ENCODE results near the gene TTC22. TPM values are rescaled to one million over a fixed set of nuclear protein-coding genes. Genes with fewer than 3 reads are reported as not detected.
A peak's percentile ranks its signal among the peaks of the same experiment; 100 is the strongest.

Gene TTC22
- total RNA-seq, 1 experiment from 2014 or later, result 3.0 TPM

DNA sequence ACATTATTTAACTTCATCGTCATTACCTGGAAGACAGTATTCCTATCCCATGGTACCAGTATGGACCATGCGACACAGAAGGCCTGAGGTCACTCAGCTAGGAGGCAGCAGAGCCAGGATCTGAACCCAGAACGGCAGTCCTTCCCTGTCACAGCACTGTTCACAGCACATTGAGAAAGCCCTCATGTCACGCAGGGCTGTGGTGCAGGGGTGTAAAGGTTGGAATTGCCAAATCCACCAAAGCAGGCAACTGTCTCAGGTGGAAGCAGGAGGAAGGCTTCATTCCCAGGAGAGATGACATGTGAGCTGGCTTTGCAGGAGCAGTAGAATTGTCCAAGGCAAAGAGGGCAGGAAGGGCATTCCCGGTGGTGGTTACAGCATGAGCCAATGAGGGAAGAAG is 9.9 kb upstream of the TTC22 start:
- intact Hi-C loops (cut with micrococcal nuclease), result loop anchor here (5.0 kb wide), 1 partner anchor 324 kb away; no protein-coding TSS in a partner anchor
- TF ChIP-seq, protein P1, sequence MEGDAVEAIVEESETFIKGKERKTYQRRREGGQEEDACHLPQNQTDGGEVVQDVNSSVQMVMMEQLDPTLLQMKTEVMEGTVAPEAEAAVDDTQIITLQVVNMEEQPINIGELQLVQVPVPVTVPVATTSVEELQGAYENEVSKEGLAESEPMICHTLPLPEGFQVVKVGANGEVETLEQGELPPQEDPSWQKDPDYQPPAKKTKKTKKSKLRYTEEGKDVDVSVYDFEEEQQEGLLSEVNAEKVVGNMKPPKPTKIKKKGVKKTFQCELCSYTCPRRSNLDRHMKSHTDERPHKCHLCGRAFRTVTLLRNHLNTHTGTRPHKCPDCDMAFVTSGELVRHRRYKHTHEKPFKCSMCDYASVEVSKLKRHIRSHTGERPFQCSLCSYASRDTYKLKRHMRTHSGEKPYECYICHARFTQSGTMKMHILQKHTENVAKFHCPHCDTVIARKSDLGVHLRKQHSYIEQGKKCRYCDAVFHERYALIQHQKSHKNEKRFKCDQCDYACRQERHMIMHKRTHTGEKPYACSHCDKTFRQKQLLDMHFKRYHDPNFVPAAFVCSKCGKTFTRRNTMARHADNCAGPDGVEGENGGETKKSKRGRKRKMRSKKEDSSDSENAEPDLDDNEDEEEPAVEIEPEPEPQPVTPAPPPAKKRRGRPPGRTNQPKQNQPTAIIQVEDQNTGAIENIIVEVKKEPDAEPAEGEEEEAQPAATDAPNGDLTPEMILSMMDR (IDR thresholded peaks at IDR 0.05; ENCODE audit: unreplicated experiment), result no peak
- no TSS peak for BruUV-seq (replicated peaks)
- CTCF ChIA-PET, result interaction anchor here (0.6 to 1.2 kb wide), 3 partner anchors 9 to 837 kb away, joined by 3 to 7 read pairs (median 4); no protein-coding TSS in a partner anchor
- POLR2A ChIA-PET, result no interaction called here
- Mint-ChIP-seq H3K4me1 (ENCODE audit: insufficient read depth, unreplicated experiment) (peaks cover 9% of the 10 kb centered on the region), H3K9me3 (ENCODE audit: unreplicated experiment) (no peaks in the 10 kb centered on the region), H3K4me3 (ENCODE audit: unreplicated experiment) (no peak overlapping the region), H3K27me3 (ENCODE audit: insufficient read depth, unreplicated experiment) (no peaks in the 10 kb centered on the region), H3K27ac (ENCODE audit: low read depth, unreplicated experiment) (no peak overlapping the region), H3K36me3 (ENCODE audit: insufficient read depth, unreplicated experiment) (no peaks in the 10 kb centered on the region)
- no peak for DNase-seq (ENCODE audit: unreplicated experiment)

DNA sequence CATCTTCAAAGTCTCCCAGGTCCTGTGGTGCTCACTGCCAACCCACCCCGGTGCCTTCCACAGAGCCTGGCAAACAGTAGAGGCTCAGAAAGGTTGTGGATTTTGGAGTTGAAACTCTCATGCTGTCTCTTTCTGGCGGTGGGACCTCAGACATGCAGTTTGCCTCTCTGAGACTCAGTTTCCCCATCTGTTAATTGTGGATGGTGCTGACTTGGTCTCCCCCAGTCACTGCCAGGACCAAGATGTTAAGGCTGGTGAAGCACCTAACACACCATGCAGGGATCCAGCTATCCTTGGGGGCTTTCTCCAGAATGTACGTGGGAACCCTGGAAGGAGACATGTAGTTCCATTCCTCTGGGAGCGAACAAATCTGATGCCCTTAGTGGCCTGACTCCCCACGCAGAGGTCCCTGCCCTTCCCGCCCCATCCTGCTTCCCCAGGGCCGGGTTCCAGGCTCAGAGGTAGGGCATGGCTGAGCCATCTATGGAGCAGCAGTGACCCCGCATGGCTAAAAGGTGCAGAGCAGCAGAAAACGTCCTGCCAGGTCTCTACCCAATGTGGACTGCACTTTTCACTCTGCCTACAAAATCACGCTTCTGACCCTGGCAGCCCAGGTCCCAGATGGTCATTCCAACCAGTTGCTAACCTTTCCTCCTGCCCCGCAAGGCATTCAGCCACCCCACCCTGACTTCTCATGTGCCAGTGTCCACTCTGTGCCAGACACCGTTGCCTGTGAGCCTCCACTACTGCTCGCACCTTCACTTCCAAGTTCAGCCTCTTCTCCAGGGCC is 9.2 kb upstream of the TTC22 start:
- BruUV-seq (replicated peaks), result no TSS peak
- Mint-ChIP-seq H3K36me3 (ENCODE audit: insufficient read depth, unreplicated experiment) (no peaks in the 10 kb centered on the region), H3K4me1 (ENCODE audit: insufficient read depth, unreplicated experiment) (peaks cover 9% of the 10 kb centered on the region), H3K9me3 (ENCODE audit: unreplicated experiment) (no peaks in the 10 kb centered on the region), H3K27me3 (ENCODE audit: insufficient read depth, unreplicated experiment) (no peaks in the 10 kb centered on the region), H3K27ac (ENCODE audit: low read depth, unreplicated experiment) (no peak overlapping the region), H3K4me3 (ENCODE audit: unreplicated experiment) (no peak overlapping the region)
- CTCF ChIA-PET, result interaction anchor here (0.6 to 1.7 kb wide), 26 partner anchors 9 to 735 kb away, joined by 3 to 9 read pairs (median 4); partner anchors contain the start of gene TTC22
- POLR2A ChIA-PET, result no interaction called here
- DNase-seq (ENCODE audit: unreplicated experiment), result peak; percentile 69
- intact Hi-C loops (cut with micrococcal nuclease), result loop anchor here (1.0 to 5.0 kb wide), 3 partner anchors 138 to 740 kb away; no protein-coding TSS in a partner anchor
- TF ChIP-seq, protein P1 (IDR thresholded peaks at IDR 0.05; ENCODE audit: unreplicated experiment), result peak; percentile 89

DNA sequence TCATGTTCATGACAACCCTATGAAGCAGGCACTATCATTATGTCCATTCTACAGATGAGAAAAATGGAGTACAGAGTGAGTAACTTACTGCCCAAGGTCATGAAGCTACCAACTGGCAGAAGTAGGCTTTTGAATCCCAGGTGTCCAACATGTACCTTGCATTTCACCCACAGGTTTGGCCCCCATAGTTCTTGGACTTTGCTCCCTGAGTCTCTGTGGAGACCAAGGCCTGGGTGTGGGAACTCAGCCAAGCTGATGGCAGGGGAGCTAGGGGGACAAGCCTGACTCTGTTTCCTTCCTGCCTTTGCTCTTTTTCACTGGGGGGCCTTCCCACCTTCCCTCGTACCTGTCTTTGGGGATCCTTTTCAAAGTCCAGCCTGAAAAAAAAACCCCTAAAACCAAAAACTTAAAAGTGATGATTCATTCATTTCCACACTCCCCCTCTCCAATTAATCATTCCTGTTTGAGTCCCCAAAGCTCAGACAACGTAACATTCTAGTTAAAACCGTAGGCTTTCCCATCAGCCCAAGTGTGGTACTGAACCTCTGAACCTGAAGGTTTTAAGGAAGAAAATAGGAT is 8.5 kb upstream of the TTC22 start:
- Mint-ChIP-seq H3K9me3 (ENCODE audit: unreplicated experiment) (no peaks in the 10 kb centered on the region), H3K27me3 (ENCODE audit: insufficient read depth, unreplicated experiment) (no peaks in the 10 kb centered on the region), H3K4me1 (ENCODE audit: insufficient read depth, unreplicated experiment) (peaks cover 9% of the 10 kb centered on the region), H3K36me3 (ENCODE audit: insufficient read depth, unreplicated experiment) (no peaks in the 10 kb centered on the region), H3K27ac (ENCODE audit: low read depth, unreplicated experiment) (no peak overlapping the region), H3K4me3 (ENCODE audit: unreplicated experiment) (no peak overlapping the region)
- ChIA-PET CTCF (interaction anchor here (0.6 to 1.7 kb wide), 28 partner anchors 8 to 734 kb away, joined by 3 to 9 read pairs (median 4); partner anchors contain the start of gene TTC22), POLR2A (no interaction called here)
- intact Hi-C loops (cut with micrococcal nuclease), result loop anchor here (1.0 to 5.0 kb wide), 3 partner anchors 137 to 739 kb away; no protein-coding TSS in a partner anchor
- TF ChIP-seq, protein P1 (IDR thresholded peaks at IDR 0.05; ENCODE audit: unreplicated experiment), result no peak
- BruUV-seq (replicated peaks), result no TSS peak
- DNase-seq (ENCODE audit: unreplicated experiment), result no peak

Data from MCF 10A (cell line).